Endothelial cell of umbilical vein (primary cell): Measurements from ENCODE around the gene DECR2. TPM values are rescaled to one million over a fixed set of nuclear protein-coding genes. Genes with fewer than 3 reads are reported as not detected.

Experiments used
- BruUV-seq: library from RNA; stranded (reverse); fragments of 400-500 nt; replicated peaks from 2 replicates; lab custom pipeline; 2021; lab: Mats Ljungman, UMichigan
- CTCF ChIA-PET: fragments of 300-600, 350-600 bp; sonication (Branson Sonifier 250); formaldehyde crosslinking; loops from one replicate; lab custom pipeline; 2021; ENCODE audit warnings: antibody characterized with exemption, inconsistent platforms; lab: Charles Lee
- POLR2A ChIA-PET: fragments of 300-600, 350-600 bp; sonication (Branson Sonifier 250); formaldehyde crosslinking; loops from one replicate; lab custom pipeline; 2021; ENCODE audit warnings: antibody characterized with exemption, inconsistent platforms; lab: Charles Lee
- DNase-seq: peaks from one replicate; pipeline ENCODE4 v3.0.0-alpha.2; 2011; ENCODE audit warnings: low read depth, low spot score
- FAIRE-seq: peaks from 2 replicates; lab custom pipeline; 2011; peaks lifted over from hg19 to GRCh38; lab: Jason Lieb, UNC
- H2AFZ ChIP-seq: 2 replicates; pipeline ENCODE4 v1.6.0; 2012; ENCODE audit warnings: low read depth, low read length, control low read depth, inconsistent platforms
- H3K27ac ChIP-seq: 2 replicates; pipeline ENCODE4 v1.5.1; 2011; ENCODE audit warnings: low read depth, mild to moderate bottlenecking, control low read depth, low read length, moderate library complexity; ENCODE audit not compliant: insufficient read depth
- H3K27me3 ChIP-seq, 2 experiments: 2 replicates each; pipeline versions ENCODE4 v1.6.0 to v1.6.1; 2011; ENCODE audit warnings: low read length in 2 of 2, mixed read lengths in 1 of 2; ENCODE audit not compliant: control insufficient read depth in 2 of 2, insufficient read depth in 2 of 2
- H3K36me3 ChIP-seq, 2 experiments: 2 replicates in 1 of 2; 3 replicates in 1 of 2; pipeline ENCODE4 v1.5.1; 2011; ENCODE audit warnings: low read length in 2 of 2, mild to moderate bottlenecking in 1 of 2, moderate library complexity in 1 of 2; ENCODE audit not compliant: control insufficient read depth in 2 of 2, insufficient read depth in 2 of 2; ENCODE audit errors: extremely low read depth in 1 of 2
- H3K4me1 ChIP-seq: 3 replicates; pipeline ENCODE4 v1.5.1; 2011; ENCODE audit warnings: mild to moderate bottlenecking, low read length; ENCODE audit not compliant: control insufficient read depth, insufficient read depth; ENCODE audit errors: extremely low read depth
- H3K4me2 ChIP-seq: 2 replicates; pipeline ENCODE4 v1.6.1; 2011; ENCODE audit warnings: low read length, control low read depth, mixed read lengths; ENCODE audit not compliant: insufficient read depth
- H3K4me3 ChIP-seq, 3 experiments: fragments of 200-600 bp in 1 of 3; sonication (generic), shearing (Covaris generic) in 1 of 3; replicated peaks in 1 of 3; 2 replicates each; pipeline ENCODE4 v1.5.1; 2011 to 2016; ENCODE audit warnings: control low read depth in 3 of 3, low read length in 3 of 3, mild to moderate bottlenecking in 2 of 3, inconsistent platforms in 1 of 3, low read depth in 1 of 3, moderate library complexity in 1 of 3; ENCODE audit not compliant: insufficient read depth in 1 of 3
- H3K79me2 ChIP-seq: 2 replicates; pipeline ENCODE4 v1.6.0; 2012; ENCODE audit warnings: low read length, inconsistent platforms; ENCODE audit not compliant: control insufficient read depth, insufficient read depth
- H3K9ac ChIP-seq: replicated peaks from 2 replicates; pipeline ENCODE3; 2011; ENCODE audit warnings: low read length, control low read depth; ENCODE audit not compliant: insufficient read depth; ENCODE audit errors: extremely low read depth
- H3K9me1 ChIP-seq: replicated peaks from 3 replicates; pipeline ENCODE4 v1.6.0; 2011; ENCODE audit warnings: mild to moderate bottlenecking, low read length; ENCODE audit not compliant: control insufficient read depth, insufficient read depth; ENCODE audit errors: extremely low read depth
- H3K9me3 ChIP-seq: replicated peaks from 2 replicates; pipeline ENCODE4 v1.5.1; 2012; ENCODE audit warnings: low read length, inconsistent platforms; ENCODE audit not compliant: control insufficient read depth, insufficient read depth
- H4K20me1 ChIP-seq: replicated peaks from 2 replicates; pipeline ENCODE3; 2011; ENCODE audit warnings: mild to moderate bottlenecking, low read length; ENCODE audit not compliant: control insufficient read depth, insufficient read depth; ENCODE audit errors: extremely low read depth
- CTCF ChIP-seq, 2 donors: IDR thresholded peaks; 1 replicate in 1 of 2; 2 replicates in 1 of 2; pipeline ENCODE4 v1.5.1; 2011; ENCODE audit warnings: low read length in 2 of 2, mild to moderate bottlenecking in 2 of 2, moderate library complexity in 2 of 2, control low read depth in 1 of 2, inconsistent platforms in 1 of 2, low read depth in 1 of 2; ENCODE audit not compliant: insufficient read depth in 1 of 2; ENCODE audit errors: extremely low read depth in 1 of 2
- EZH2 ChIP-seq: IDR thresholded peaks from 2 replicates; pipeline ENCODE4 v1.6.1; 2012; ENCODE audit warnings: borderline replicate concordance, low read depth, mild to moderate bottlenecking, moderate library complexity, low read length, inconsistent platforms; ENCODE audit not compliant: severe bottlenecking
- FOS ChIP-seq: IDR thresholded peaks from 2 replicates; pipeline ENCODE4 v1.6.1; 2011; ENCODE audit warnings: mild to moderate bottlenecking, low read length, moderate library complexity, borderline replicate concordance; ENCODE audit not compliant: insufficient read depth
- GATA2 ChIP-seq: IDR thresholded peaks from 2 replicates; pipeline ENCODE4 v1.7.0; 2011; ENCODE audit warnings: low read depth, mild to moderate bottlenecking, moderate library complexity, mixed read lengths, low read length; ENCODE audit not compliant: insufficient read length, insufficient read depth
- JUN ChIP-seq: IDR thresholded peaks from 2 replicates; pipeline ENCODE4 v1.6.1; 2011; ENCODE audit warnings: borderline replicate concordance, low read depth; ENCODE audit not compliant: insufficient read length, insufficient read depth
- MYC ChIP-seq: IDR thresholded peaks from one replicate; pipeline ENCODE4 v1.6.1; 2011; ENCODE audit warnings: mild to moderate bottlenecking, low read depth, low read length
- POLR2A ChIP-seq: IDR thresholded peaks from 2 replicates; pipeline ENCODE4 v1.6.1; 2012; ENCODE audit warnings: low read depth, mild to moderate bottlenecking, control low read depth, low read length
- POLR2AphosphoS5 ChIP-seq: IDR thresholded peaks from 2 replicates; pipeline ENCODE4 v1.6.1; 2012; ENCODE audit warnings: low read depth, mild to moderate bottlenecking, control low read depth, low read length, moderate library complexity; ENCODE audit not compliant: insufficient read depth
- dilution Hi-C: fragments of 300-500 bp; cut with MboI; formaldehyde crosslinking; loops from one replicate; pipeline ENCODE4 v1.15.0; 2019; ENCODE audit warnings: low sequenced_read_pairs; ENCODE audit not compliant: extremely low pct_ligation_motif_present
- intact Hi-C: fragments of 100-400 bp; cut with micrococcal nuclease; formaldehyde crosslinking; loops from one replicate; pipeline ENCODE4 v1.10.0; 2022
- polyA plus RNA-seq, 4 experiments: library from polyadenylated mRNA; depleted of rRNA in 3 of 4; stranded (reverse) in 3 of 4; unstranded in 1 of 4; fragments of >200 nt; gene quantifications; 2 replicates each; pipeline versions ENCODE4 v1.2.1 to v1.2.3, GENCODE V29; 2011 to 2012; ENCODE audit warnings: missing spikeins in 1 of 4
- total RNA-seq: library from RNA; stranded (reverse); gene quantifications from 2 replicates; pipeline ENCODE4 v1.2.3, GENCODE V29; 2021
- TF ChIP-seq, protein P1 (sequence below): IDR thresholded peaks from 2 replicates; pipeline ENCODE4 v1.6.1; 2011; ENCODE audit not compliant: insufficient read depth, insufficient read length

Gene DECR2
- total and polyA plus RNA-seq, 2 donors (not counting 3 experiments of a cell fraction or from before 2014, with no cell fraction given), result 28.3 to 46.5 TPM

- TF ChIP-seq, protein P1, sequence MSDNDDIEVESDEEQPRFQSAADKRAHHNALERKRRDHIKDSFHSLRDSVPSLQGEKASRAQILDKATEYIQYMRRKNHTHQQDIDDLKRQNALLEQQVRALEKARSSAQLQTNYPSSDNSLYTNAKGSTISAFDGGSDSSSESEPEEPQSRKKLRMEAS, result no peak
- TF ChIP-seq POLR2AphosphoS5 (no peak), CTCF (IDR thresholded peaks at IDR 0.05; ENCODE audit: extremely low read depth in 1 of 2, insufficient read depth in 1 of 2, low read depth in 1 of 2, low read length in 2 of 2) (no peak)
- BruUV-seq, result no TSS peak
- intact Hi-C loops, result no loop called here
- no peaks in the 10 kb centered on the region for H3K27me3 ChIP-seq
- FAIRE-seq (no peak), DNase-seq (no peak)
- ChIA-PET CTCF (no interaction called here), POLR2A (no interaction called here)
- H3K4me2 ChIP-seq, result no peak overlapping the region
- H2AFZ ChIP-seq, result no peak overlapping the region
- dilution Hi-C loops, result no loop called here
- H3K4me1 ChIP-seq, result no peaks in the 10 kb centered on the region
- peaks cover 7 to 44% of the 10 kb centered on the region in 2 experiments for H3K36me3 ChIP-seq
- no peak overlapping the region for H3K9ac ChIP-seq
- H3K27ac ChIP-seq, result no peak overlapping the region
- no peaks in the 10 kb centered on the region for H3K9me3 ChIP-seq
- no peaks in the 10 kb centered on the region for H4K20me1 ChIP-seq
- no peak overlapping the region for H3K4me3 ChIP-seq
- no peaks in the 10 kb centered on the region for H3K9me1 ChIP-seq
- peaks cover 26% of the 10 kb centered on the region for H3K79me2 ChIP-seq
Measured at GRCh38 chr16:376817-377418, 24.8 kb upstream of the DECR2 start.

- H3K9me1 ChIP-seq, result no peaks in the 10 kb centered on the region
- FAIRE-seq, result no peak
- no peak overlapping the region for H3K4me2 ChIP-seq
- no peak overlapping the region for H2AFZ ChIP-seq
- dilution Hi-C loops, result no loop called here
- H3K36me3 ChIP-seq, result peaks cover 7 to 38% of the 10 kb centered on the region in 2 experiments
- no peak overlapping the region for H3K4me3 ChIP-seq
- H3K9ac ChIP-seq, result no peak overlapping the region
- CTCF ChIA-PET, result no interaction called here
- peaks cover 26% of the 10 kb centered on the region for H3K79me2 ChIP-seq
- H3K27ac ChIP-seq, result no peak overlapping the region
- TF ChIP-seq JUN (no peak), EZH2 (no peak), GATA2 (no peak), POLR2AphosphoS5 (no peak), FOS (no peak), CTCF (IDR thresholded peaks at IDR 0.05; ENCODE audit: extremely low read depth in 1 of 2, insufficient read depth in 1 of 2, low read depth in 1 of 2, low read length in 2 of 2) (no peak), MYC (no peak), POLR2A (no peak)
- TF ChIP-seq, protein P1, result no peak
- no peaks in the 10 kb centered on the region for H3K27me3 ChIP-seq
- no peak for DNase-seq
- peaks cover 4% of the 10 kb centered on the region for H3K4me1 ChIP-seq
- no peaks in the 10 kb centered on the region for H4K20me1 ChIP-seq
- BruUV-seq, result no TSS peak
- intact Hi-C loops, result no loop called here
- POLR2A ChIA-PET, result no interaction called here
- no peaks in the 10 kb centered on the region for H3K9me3 ChIP-seq
Measured at GRCh38 chr16:377419-377951, 24.2 kb upstream of the DECR2 start.
